GM12878 (cell line): Measurements from ENCODE around the gene POLG. TPM values are rescaled to one million over a fixed set of nuclear protein-coding genes. Genes with fewer than 3 reads are reported as not detected.

Experiments used
- ATAC-seq: fragments of 200-7000 bp; cut with Tn5 transposase; 3 replicates; pipeline ENCODE4 v1.9.1; 2020; ENCODE audit warnings: mild to moderate bottlenecking, moderate library complexity
- BruUV-seq: library from RNA; stranded (reverse); fragments of 400-500 nt; replicated peaks from 2 replicates; lab custom pipeline; 2021; lab: Mats Ljungman, UMichigan
- CTCF ChIA-PET: fragments of 300-600 bp; sonication (Branson Sonifier 250); formaldehyde crosslinking; extraction: SDS; loops from one replicate; lab custom pipeline; 2021; ENCODE audit warnings: inconsistent platforms; lab: Yijun Ruan, JAX
- POLR2A ChIA-PET: fragments of 350-600 bp; formaldehyde crosslinking; extraction: SDS; loops from one replicate; lab custom pipeline; 2021; ENCODE audit warnings: inconsistent platforms; lab: Charles Lee
- RAD21 ChIA-PET: fragments of 300-600 bp; sonication (Branson Sonifier 250); formaldehyde crosslinking; loops from one replicate; lab custom pipeline; 2023; ENCODE audit warnings: antibody characterized with exemption; ENCODE audit not compliant: unreplicated experiment; lab: Charles Lee
- SMC1A ChIA-PET: fragments of 300-600 bp; sonication (Branson Sonifier 250); formaldehyde crosslinking; loops from one replicate; lab custom pipeline; 2023; ENCODE audit not compliant: unreplicated experiment, uncharacterized antibody; lab: Charles Lee
- DNase-seq: peaks from one replicate; pipeline ENCODE4 v3.0.0-alpha.2; 2011; ENCODE audit warnings: low read depth, low spot score
- FAIRE-seq: peaks from 3 replicates; lab custom pipeline; 2011; peaks lifted over from hg19 to GRCh38; lab: Jason Lieb, UNC
- H2AFZ ChIP-seq: 2 replicates; pipeline ENCODE4 v1.6.0; 2011; ENCODE audit warnings: low read depth, low read length, control low read depth; ENCODE audit not compliant: control insufficient read depth
- H3K27ac ChIP-seq: 2 replicates; pipeline ENCODE4 v1.5.1; 2011; ENCODE audit warnings: control low read depth; ENCODE audit not compliant: control insufficient read depth, insufficient read depth
- H3K27me3 ChIP-seq, 2 experiments: replicated peaks in 1 of 2; 2 replicates each; pipeline versions ENCODE4 v1.6.0 to v1.6.1; 2011; ENCODE audit warnings: low read length in 1 of 2; ENCODE audit not compliant: control insufficient read depth in 2 of 2, insufficient read depth in 2 of 2
- H3K36me3 ChIP-seq, 2 experiments: 2 replicates each; pipeline ENCODE4 v1.5.1; 2011; ENCODE audit warnings: low read length in 1 of 2; ENCODE audit not compliant: control insufficient read depth in 2 of 2, insufficient read depth in 2 of 2
- H3K4me1 ChIP-seq: 2 replicates; pipeline ENCODE4 v1.6.1; 2011; ENCODE audit warnings: mild to moderate bottlenecking, low read length, moderate library complexity, mixed read lengths; ENCODE audit not compliant: control insufficient read depth, insufficient read depth
- H3K4me2 ChIP-seq: 2 replicates; pipeline ENCODE4 v1.6.0; 2011; ENCODE audit warnings: control low read depth; ENCODE audit not compliant: control insufficient read depth, insufficient read depth
- H3K4me3 ChIP-seq: fragments of 200-600 bp; sonication (generic); 2 replicates; pipeline ENCODE4 v1.5.1; 2016
- H3K79me2 ChIP-seq: 2 replicates; pipeline ENCODE4 v1.6.0; 2011; ENCODE audit warnings: low read length; ENCODE audit not compliant: control insufficient read depth, insufficient read depth
- H3K9ac ChIP-seq: 2 replicates; pipeline ENCODE4 v1.8.0; 2011; ENCODE audit warnings: low read length, control low read depth, mixed read lengths; ENCODE audit not compliant: control insufficient read depth, insufficient read depth
- H3K9me3 ChIP-seq: replicated peaks from 3 replicates; pipeline ENCODE4 v1.5.1; 2011; ENCODE audit warnings: mild to moderate bottlenecking, low read length; ENCODE audit not compliant: control insufficient read depth, insufficient read depth
- H4K20me1 ChIP-seq: 2 replicates; pipeline ENCODE4 v1.6.0; 2011; ENCODE audit not compliant: control insufficient read depth, insufficient read depth
- ASH2L ChIP-seq: fragments of 300-600, 200-600 bp; sonication (generic); IDR thresholded peaks from 2 replicates; pipeline ENCODE4 v1.6.1; 2017; ENCODE audit warnings: low read depth, mild to moderate bottlenecking, borderline replicate concordance
- BCLAF1 ChIP-seq: fragments of 450-650 bp; IDR thresholded peaks from 2 replicates; pipeline ENCODE4 v1.6.1; 2017; ENCODE audit warnings: antibody characterized with exemption, mild to moderate bottlenecking, moderate library complexity
- BRCA1 ChIP-seq: IDR thresholded peaks from 2 replicates; pipeline ENCODE4 v1.6.1; 2011; ENCODE audit warnings: low read depth, low read length, improper control_type of control experiment
- CBFB ChIP-seq: IDR thresholded peaks from 2 replicates; pipeline ENCODE4 v1.6.1; 2016; ENCODE audit warnings: antibody characterized with exemption, low read depth
- IKZF2 ChIP-seq, 2 experiments: fragments of 450-650 bp; IDR thresholded peaks; 2 replicates each; pipeline ENCODE4 v1.6.1; 2017; ENCODE audit warnings: mild to moderate bottlenecking in 2 of 2, moderate library complexity in 2 of 2
- MTA2 ChIP-seq: fragments of 450-650 bp; IDR thresholded peaks from 2 replicates; pipeline ENCODE4 v1.6.1; 2016; ENCODE audit warnings: low read depth, mild to moderate bottlenecking, moderate library complexity
- PRDM15 ChIP-seq: fragments of 450-650 bp; formaldehyde crosslinking; IDR thresholded peaks from 2 replicates; pipeline ENCODE4 v1.4.0; 2020; ENCODE audit warnings: mild to moderate bottlenecking, moderate library complexity
- SUZ12 ChIP-seq: fragments of 200-600 bp; sonication (generic); IDR thresholded peaks from one replicate; pipeline ENCODE4 v1.6.1; 2018; ENCODE audit warnings: antibody characterized with exemption, mild to moderate bottlenecking; ENCODE audit not compliant: unreplicated experiment
- ZBTB11 ChIP-seq: fragments of 450-650 bp; formaldehyde crosslinking; IDR thresholded peaks from 2 replicates; pipeline ENCODE4 v1.5.0; 2022; ENCODE audit warnings: mild to moderate bottlenecking, missing genetic modification characterization
- ZNF274 ChIP-seq: IDR thresholded peaks from one replicate; pipeline ENCODE4 v1.8.0; 2011; ENCODE audit not compliant: insufficient read length, insufficient read depth
- WGBS: methylation state at CpG from one replicate; pipeline ENCODE4 v1.1.6; 2016; ENCODE audit warnings: low lambda C conversion rate; ENCODE audit not compliant: insufficient replicate concordance, insufficient coverage; ENCODE audit errors: missing lambda C conversion rate; 5-methylcytosine and 5-hydroxymethylcytosine counted together
- in situ Hi-C: fragments of 300-500 bp; cut with MboI; formaldehyde crosslinking; loops from 9 replicates; pipeline ENCODE4 v1.14.3; 2018; ENCODE audit warnings: mixed read lengths
- intact Hi-C: fragments of 100-400 bp; cut with micrococcal nuclease; formaldehyde crosslinking; loops from one replicate; pipeline ENCODE4 v1.14.2; 2022; ENCODE audit not compliant: unreplicated experiment
- polyA plus RNA-seq, 11 experiments: library from polyadenylated mRNA; depleted of rRNA in 4 of 11; unstranded in 6 of 11; stranded (reverse) in 5 of 11; fragments of >200 nt; fragmentation: Nextera tagmentation in 4 of 11; fragmentation: Illumina TruSeq in 1 of 11; extraction: Ambion mirVana in 4 of 11; extraction: Trizol in 1 of 11; gene quantifications; 1 replicate in 1 of 11; 2 replicates in 10 of 11; pipeline versions ENCODE4 v1.2.1 to v1.2.3, GENCODE V29; 2011 to 2016; ENCODE audit warnings: inconsistent platforms in 2 of 11, missing spikeins in 2 of 11, low read depth in 1 of 11
- total RNA-seq, 4 experiments: library from RNA; depleted of rRNA in 3 of 4; stranded (reverse); fragments of >200 nt in 3 of 4; fragmentation: Illumina TruSeq in 1 of 4; extraction: Trizol in 1 of 4; gene quantifications; 2 replicates each; pipeline versions ENCODE4 v1.2.1 to v1.2.3, GENCODE V29; 2013 to 2021

The POLG gene
- total and polyA plus RNA-seq, 10 of the 15 experiments (the other 5 are each of a cell fraction or from before 2014, with no cell fraction given): 14.8 to 71.1 (median 33.0) TPM

- BruUV-seq: no TSS peak
Observed at GRCh38 chr15:89363133-89363532, 28.5 kb upstream of the POLG start.

More at GRCh38 chr15:89363133-89363532, 28.5 kb upstream of the POLG start:
- H3K4me2 ChIP-seq: no peak overlapping the region
- no peaks in the 10 kb centered on the region for H3K79me2 ChIP-seq
- under 1% methylated on average over 6 of the region's 6 CpGs for WGBS
- H3K4me3 ChIP-seq: no peak overlapping the region
- H3K9me3 ChIP-seq: no peaks in the 10 kb centered on the region
- ATAC-seq (no peak), FAIRE-seq (no peak), DNase-seq (no peak)
- in situ Hi-C loops (loop anchor here (5.0 kb wide), 1 partner anchor 69 kb away; no protein-coding TSS in a partner anchor), intact Hi-C loops (no loop called here)
- H3K27me3 ChIP-seq: peaks cover 26 to 31% of the 10 kb centered on the region in 2 experiments
- no peaks in the 10 kb centered on the region for H4K20me1 ChIP-seq
- no peaks in the 10 kb centered on the region for H3K4me1 ChIP-seq
- no peaks in the 10 kb centered on the region for H3K36me3 ChIP-seq
- TF ChIP-seq PRDM15 (CRISPR knock-in tag) (no peak), ZNF274 (no peak), ZBTB11 (CRISPR knock-in tag) (no peak), MTA2 (no peak), BRCA1 (no peak), IKZF2 (IDR thresholded peaks at IDR 0.05) (no peak), CBFB (no peak), ASH2L (no peak), BCLAF1 (no peak), SUZ12 (no peak)
- ChIA-PET RAD21 (interaction anchor here (0.6 kb wide), 1 partner anchor 489 kb away, joined by 3 read pairs; no protein-coding TSS in a partner anchor), POLR2A (no interaction called here), CTCF (interaction anchor here (1.7 kb wide), 1 partner anchor 67 kb away, joined by 5 read pairs; no protein-coding TSS in a partner anchor), SMC1A (no interaction called here)
- no peak overlapping the region for H3K27ac ChIP-seq
- no peak overlapping the region for H2AFZ ChIP-seq
- H3K9ac ChIP-seq: no peak overlapping the region
